Activated naive CD8-positive, alpha-beta T cell treated with anti-CD3 and anti-CD28 coated beads, Interleukin-2, amount 50 U/mL, for 24 hours (primary cell): ENCODE results near the gene NID2.

Experiments used
- ATAC-seq: fragments of 150-1000 bp; cut with Tn5 transposase; one replicate; pipeline ENCODE4 v1.10.0; 2021
- DNase-seq: peaks from one replicate; pipeline ENCODE4 v3.0.0; 2021
- H3K27ac Mint-ChIP-seq: one replicate; pipeline ENCODE4 v1.8.0; 2021; ENCODE audit warnings: mild to moderate bottlenecking, mixed read lengths
- H3K27me3 Mint-ChIP-seq: one replicate; pipeline ENCODE4 v1.8.0; 2021; ENCODE audit warnings: mixed read lengths
- H3K36me3 Mint-ChIP-seq: one replicate; pipeline ENCODE4 v1.8.0; 2021; ENCODE audit warnings: low read depth, mixed read lengths
- H3K4me1 Mint-ChIP-seq: one replicate; pipeline ENCODE4 v1.8.0; 2021; ENCODE audit warnings: mixed read lengths
- H3K4me3 Mint-ChIP-seq: one replicate; pipeline ENCODE4 v1.8.0; 2021; ENCODE audit warnings: mild to moderate bottlenecking, moderate library complexity, mixed read lengths
- H3K9me3 Mint-ChIP-seq: one replicate; pipeline ENCODE4 v1.8.0; 2021; ENCODE audit warnings: mixed read lengths

The NID2 gene

DNA sequence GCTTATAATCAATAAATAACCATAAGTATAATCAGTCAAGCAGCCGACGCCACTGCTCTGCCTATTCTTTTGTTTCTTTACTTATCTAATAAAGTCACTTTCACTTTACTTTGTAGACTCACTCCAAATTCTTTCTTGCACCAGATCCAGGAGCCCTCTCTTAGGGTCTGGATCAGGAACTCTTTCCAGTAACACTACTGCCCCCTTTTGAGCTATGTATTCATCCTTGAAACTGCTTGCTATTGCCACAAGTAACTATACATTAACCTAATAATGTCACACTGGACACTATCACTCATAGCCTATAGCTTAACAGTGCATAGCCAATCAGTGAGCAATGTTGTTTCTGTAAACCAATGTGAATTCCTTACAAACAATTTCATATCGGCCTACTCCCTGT, 2.8 kb upstream of the NID2 start:
- no peak overlapping the region for H3K4me3 Mint-ChIP-seq
- DNase-seq (no peak), ATAC-seq (no peak)
- H3K27me3 Mint-ChIP-seq, result peaks cover 46% of the 10 kb centered on the region
- H3K27ac Mint-ChIP-seq, result no peak overlapping the region
- H3K9me3 Mint-ChIP-seq, result no peaks in the 10 kb centered on the region
- no peaks in the 10 kb centered on the region for H3K36me3 Mint-ChIP-seq
- peaks cover 24% of the 10 kb centered on the region for H3K4me1 Mint-ChIP-seq

DNA sequence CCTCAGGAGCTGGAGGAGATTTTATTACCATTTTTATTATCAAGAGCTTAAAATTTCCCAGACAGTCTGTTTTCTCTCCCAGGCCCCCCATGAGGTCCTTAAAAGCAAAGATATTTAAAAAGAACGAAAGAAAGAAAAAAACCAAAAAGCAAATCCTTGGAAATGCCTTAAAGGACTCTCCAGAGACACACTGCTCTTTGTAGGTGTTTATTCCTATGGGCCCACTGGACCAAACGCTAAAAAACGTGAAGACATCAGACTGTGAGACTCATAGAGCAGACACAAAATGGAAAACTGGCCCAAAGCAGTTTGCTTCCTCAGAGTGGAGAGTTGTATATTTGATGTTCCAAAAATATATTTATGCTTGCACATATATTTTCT, 1.2 kb upstream of the NID2 start:
- ATAC-seq (no peak), DNase-seq (no peak)
- Mint-ChIP-seq H3K4me1 (peaks cover 24% of the 10 kb centered on the region), H3K27ac (no peak overlapping the region), H3K27me3 (peaks cover 51% of the 10 kb centered on the region), H3K4me3 (peak overlapping the region; percentile 66), H3K36me3 (no peaks in the 10 kb centered on the region), H3K9me3 (no peaks in the 10 kb centered on the region)

- peaks cover 24% of the 10 kb centered on the region for H3K4me1 Mint-ChIP-seq
- ATAC-seq, result peak; percentile 41
- H3K36me3 Mint-ChIP-seq, result no peaks in the 10 kb centered on the region
- no peak overlapping the region for H3K27ac Mint-ChIP-seq
- H3K27me3 Mint-ChIP-seq, result peaks cover 54% of the 10 kb centered on the region
- DNase-seq, result peak; percentile 40
- H3K9me3 Mint-ChIP-seq, result no peaks in the 10 kb centered on the region
- H3K4me3 Mint-ChIP-seq, result peak overlapping the region; percentile 66
Measured at GRCh38 chr14:52069307-52070050, 620 bp upstream of the NID2 start.

DNA sequence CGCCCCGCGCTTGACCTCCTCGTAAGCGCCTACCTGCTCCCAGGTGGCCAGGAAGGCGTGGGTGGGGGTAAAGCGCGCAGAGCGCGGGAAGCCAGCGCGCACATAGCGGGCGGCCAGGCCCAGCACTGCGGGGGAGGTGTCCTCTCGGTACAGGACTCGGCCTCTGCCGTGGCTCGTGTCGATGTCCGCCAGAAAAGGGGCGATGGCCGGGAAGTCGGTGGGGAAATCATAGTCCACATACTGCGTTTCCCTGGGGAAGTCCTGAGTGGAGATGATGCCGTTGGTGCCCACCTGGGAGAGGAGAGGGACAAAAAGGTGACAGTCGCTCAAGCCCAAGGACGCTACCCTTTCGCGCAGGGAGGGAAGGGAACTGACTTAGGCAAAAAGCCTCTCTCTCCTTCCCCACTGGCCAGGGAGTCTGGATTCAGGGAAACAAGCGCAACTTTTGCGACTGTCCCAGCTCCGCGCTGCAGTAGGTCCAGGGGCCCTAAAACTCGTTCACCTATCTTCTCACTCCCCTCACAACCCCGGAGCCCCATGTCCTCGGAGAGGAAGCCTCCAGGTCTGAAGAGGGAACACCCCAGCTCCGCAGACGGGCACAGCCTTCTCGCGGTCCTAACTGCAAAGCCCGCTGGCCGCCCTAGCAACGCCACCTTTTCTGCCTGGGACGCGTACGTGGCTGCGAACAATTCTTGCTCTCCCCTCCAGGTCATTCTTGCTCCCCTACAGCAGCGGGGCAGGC, 815 bp downstream of the NID2 start:
- Mint-ChIP-seq H3K27ac (no peak overlapping the region), H3K9me3 (no peaks in the 10 kb centered on the region), H3K27me3 (peaks cover 54% of the 10 kb centered on the region), H3K4me1 (peaks cover 24% of the 10 kb centered on the region), H3K4me3 (peak overlapping the region; percentile 66), H3K36me3 (no peaks in the 10 kb centered on the region)
- ATAC-seq, result no peak
- DNase-seq, result peak; percentile 20

GRCh38 chr14:52064174-52064573, 4.7 kb downstream of the NID2 start:
- H3K27ac Mint-ChIP-seq, result no peak overlapping the region
- H3K27me3 Mint-ChIP-seq, result peaks cover 33% of the 10 kb centered on the region
- H3K9me3 Mint-ChIP-seq, result no peaks in the 10 kb centered on the region
- peaks cover 14% of the 10 kb centered on the region for H3K4me1 Mint-ChIP-seq
- no peak for DNase-seq
- ATAC-seq, result no peak
- no peak overlapping the region for H3K4me3 Mint-ChIP-seq
- H3K36me3 Mint-ChIP-seq, result no peaks in the 10 kb centered on the region

DNA sequence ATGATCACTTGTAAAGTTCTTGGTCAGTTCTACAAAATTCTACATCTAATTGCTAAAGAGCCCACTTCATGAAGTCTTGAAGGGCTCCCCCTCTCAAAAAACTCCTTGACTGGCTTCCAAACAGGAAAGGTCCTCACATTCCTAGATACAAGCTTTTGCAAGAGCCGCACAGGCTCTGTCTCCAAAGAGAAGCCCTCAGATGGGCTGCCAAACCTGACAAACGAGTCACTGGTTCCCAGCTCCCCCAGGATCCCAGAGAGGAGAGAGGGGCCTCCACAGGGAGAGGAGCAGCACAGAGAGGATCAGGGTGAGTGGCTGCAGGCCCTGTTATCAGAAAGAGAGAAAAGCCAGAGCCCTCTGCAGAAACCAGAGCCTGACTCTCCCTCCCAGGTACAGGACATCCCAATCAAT, 5.8 kb downstream of the NID2 start:
- H3K4me1 Mint-ChIP-seq, result peaks cover 7% of the 10 kb centered on the region
- H3K4me3 Mint-ChIP-seq, result no peak overlapping the region
- peaks cover 27% of the 10 kb centered on the region for H3K27me3 Mint-ChIP-seq
- H3K36me3 Mint-ChIP-seq, result no peaks in the 10 kb centered on the region
- H3K27ac Mint-ChIP-seq, result no peak overlapping the region
- ATAC-seq (no peak), DNase-seq (no peak)
- no peaks in the 10 kb centered on the region for H3K9me3 Mint-ChIP-seq

GRCh38 chr14:52061890-52062289, 7.0 kb downstream of the NID2 start:
- H3K4me1 Mint-ChIP-seq, result no peaks in the 10 kb centered on the region
- no peak overlapping the region for H3K4me3 Mint-ChIP-seq
- no peak overlapping the region for H3K27ac Mint-ChIP-seq
- H3K36me3 Mint-ChIP-seq, result no peaks in the 10 kb centered on the region
- no peaks in the 10 kb centered on the region for H3K9me3 Mint-ChIP-seq
- ATAC-seq, result no peak
- peaks cover 16% of the 10 kb centered on the region for H3K27me3 Mint-ChIP-seq
- DNase-seq, result no peak

- H3K36me3 Mint-ChIP-seq, result no peaks in the 10 kb centered on the region
- ATAC-seq, result no peak
Measured at GRCh38 chr14:52061390-52061789, 7.5 kb downstream of the NID2 start.

DNA sequence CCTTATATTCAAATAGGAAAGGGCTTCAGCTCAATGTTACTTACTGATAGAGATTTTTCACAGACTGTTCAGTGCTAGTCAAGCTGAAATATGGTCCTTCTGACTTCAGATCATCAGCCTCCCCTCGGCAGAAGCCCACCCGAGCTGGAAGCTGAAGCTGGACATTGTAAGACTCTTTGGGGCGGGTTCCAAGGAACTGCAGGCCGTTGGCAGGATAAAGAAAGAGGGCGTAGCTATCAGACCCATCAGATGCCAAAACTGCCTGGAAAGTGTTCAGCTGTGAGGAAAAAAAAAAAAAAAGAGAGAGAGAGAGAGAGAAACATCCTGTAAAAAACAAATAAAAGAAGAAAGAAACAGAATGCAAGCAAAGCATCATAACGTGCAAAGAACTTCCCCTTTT, 8.8 kb downstream of the NID2 start:
- DNase-seq (no peak), ATAC-seq (no peak)
- H3K9me3 Mint-ChIP-seq, result no peaks in the 10 kb centered on the region
- no peaks in the 10 kb centered on the region for H3K4me1 Mint-ChIP-seq
- H3K27ac Mint-ChIP-seq, result no peak overlapping the region
- peaks cover 11% of the 10 kb centered on the region for H3K27me3 Mint-ChIP-seq
- no peak overlapping the region for H3K4me3 Mint-ChIP-seq
- H3K36me3 Mint-ChIP-seq, result no peaks in the 10 kb centered on the region

More at GRCh38 chr14:52061390-52061789, 7.5 kb downstream of the NID2 start:
- peaks cover 11% of the 10 kb centered on the region for H3K27me3 Mint-ChIP-seq
- H3K27ac Mint-ChIP-seq, result no peak overlapping the region
- H3K4me3 Mint-ChIP-seq, result no peak overlapping the region
- H3K4me1 Mint-ChIP-seq, result no peaks in the 10 kb centered on the region
- no peak for DNase-seq
- no peaks in the 10 kb centered on the region for H3K9me3 Mint-ChIP-seq

GRCh38 chr14:52059649-52060048, 9.2 kb downstream of the NID2 start:
- Mint-ChIP-seq H3K4me3 (no peak overlapping the region), H3K9me3 (no peaks in the 10 kb centered on the region), H3K4me1 (no peaks in the 10 kb centered on the region), H3K27me3 (peaks cover 13% of the 10 kb centered on the region), H3K27ac (no peak overlapping the region), H3K36me3 (no peaks in the 10 kb centered on the region)
- DNase-seq, result no peak
- no peak for ATAC-seq

DNA sequence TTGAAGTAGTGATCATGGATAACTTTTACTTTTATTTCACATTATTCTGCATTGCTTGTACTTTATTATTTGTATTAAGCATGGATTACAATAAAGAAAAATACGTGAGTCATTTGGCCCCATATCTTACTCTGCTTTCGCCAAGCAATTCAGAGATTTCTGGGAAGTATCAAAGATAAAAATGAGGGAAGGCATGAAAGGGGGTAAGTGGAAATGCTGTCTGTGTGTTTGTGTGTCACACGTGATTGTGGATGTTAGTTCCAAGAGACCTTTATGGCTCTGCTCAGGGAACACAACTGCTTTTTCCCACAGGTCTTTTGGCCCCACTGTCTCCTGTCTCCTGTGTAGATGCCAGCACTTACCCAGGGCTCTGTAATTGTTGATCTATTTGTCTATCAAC, 10.5 kb downstream of the NID2 start:
- no peak overlapping the region for H3K27ac Mint-ChIP-seq
- no peaks in the 10 kb centered on the region for H3K9me3 Mint-ChIP-seq
- H3K36me3 Mint-ChIP-seq, result no peaks in the 10 kb centered on the region
- ATAC-seq, result no peak
- peaks cover 12% of the 10 kb centered on the region for H3K27me3 Mint-ChIP-seq
- no peaks in the 10 kb centered on the region for H3K4me1 Mint-ChIP-seq
- DNase-seq, result no peak
- no peak overlapping the region for H3K4me3 Mint-ChIP-seq

DNA sequence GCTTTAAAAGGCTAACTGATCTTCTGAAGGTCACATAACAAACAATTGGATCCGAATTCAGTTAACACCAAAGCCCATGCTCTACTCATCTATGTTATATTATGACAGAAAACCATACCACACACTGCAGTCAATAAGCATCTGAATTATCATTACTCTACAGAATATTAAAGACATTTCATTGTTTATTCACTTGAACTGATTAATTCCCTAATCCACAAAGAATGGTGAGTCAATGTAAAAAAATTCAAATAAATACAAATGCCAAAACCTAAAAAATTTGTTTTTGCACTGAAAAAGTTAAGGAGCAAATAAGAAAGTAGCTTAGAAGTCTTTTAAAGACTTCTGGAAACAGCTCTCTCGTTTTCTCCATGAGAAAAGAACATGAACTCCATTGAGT, 13.7 kb downstream of the NID2 start:
- Mint-ChIP-seq H3K27me3 (peaks cover 8% of the 10 kb centered on the region), H3K4me1 (no peaks in the 10 kb centered on the region)
- no peak for ATAC-seq

GRCh38 chr14:52054678-52055077, 14.2 kb downstream of the NID2 start:
- no peak for DNase-seq
- ATAC-seq, result no peak
- Mint-ChIP-seq H3K36me3 (no peaks in the 10 kb centered on the region), H3K27me3 (peaks cover 7% of the 10 kb centered on the region), H3K4me1 (no peaks in the 10 kb centered on the region), H3K27ac (no peak overlapping the region), H3K9me3 (no peaks in the 10 kb centered on the region), H3K4me3 (no peak overlapping the region)

More for the DNA sequence above, 13.7 kb downstream of the NID2 start:
- no peak overlapping the region for H3K4me3 Mint-ChIP-seq
- no peak for DNase-seq
- H3K9me3 Mint-ChIP-seq, result no peaks in the 10 kb centered on the region
- no peaks in the 10 kb centered on the region for H3K36me3 Mint-ChIP-seq
- H3K27ac Mint-ChIP-seq, result no peak overlapping the region

DNA sequence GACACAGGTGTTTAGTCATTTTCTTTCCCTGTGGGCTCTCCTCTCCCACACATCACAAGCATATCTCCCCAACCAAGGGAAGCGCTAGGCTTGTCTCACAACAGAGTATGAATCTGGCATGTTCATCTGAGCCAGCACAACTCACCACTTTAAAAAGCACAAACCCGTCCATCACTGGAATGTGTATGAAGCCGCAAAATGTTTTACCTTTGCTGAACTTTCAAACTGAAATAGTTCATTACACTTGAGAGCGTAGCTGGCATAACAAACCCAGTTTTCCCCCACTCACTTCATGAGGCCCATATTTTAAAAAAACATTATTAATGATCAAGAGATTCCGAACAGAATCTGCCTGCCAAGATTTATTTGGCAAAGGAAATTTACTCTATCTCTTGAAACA, 15.8 kb downstream of the NID2 start:
- Mint-ChIP-seq H3K9me3 (no peaks in the 10 kb centered on the region), H3K4me3 (no peak overlapping the region), H3K27ac (no peak overlapping the region), H3K4me1 (no peaks in the 10 kb centered on the region), H3K36me3 (no peaks in the 10 kb centered on the region), H3K27me3 (peaks cover 7% of the 10 kb centered on the region)
- ATAC-seq, result no peak
- no peak for DNase-seq

GRCh38 chr14:52052288-52052943, 16.4 kb downstream of the NID2 start:
- Mint-ChIP-seq H3K4me3 (no peak overlapping the region), H3K27me3 (peaks cover 7% of the 10 kb centered on the region), H3K4me1 (no peaks in the 10 kb centered on the region), H3K27ac (no peak overlapping the region), H3K9me3 (no peaks in the 10 kb centered on the region), H3K36me3 (no peaks in the 10 kb centered on the region)
- no peak for ATAC-seq
- DNase-seq, result no peak
